Measurements from ENCODE around the gene HAL. TPM values are rescaled to one million over a fixed set of nuclear protein-coding genes. Genes with fewer than 3 reads are reported as not detected.

Gene HAL
- total and polyA plus RNA-seq, 2 of the 13 experiments (the other 11 are each of a cell fraction or from before 2014, with no cell fraction given), result 0.89 to 37.8 TPM

- TF ChIP-seq ZNF720 (CRISPR knock-in tag; IDR thresholded peaks at IDR 0.05) (no peak), KLF16 (CRISPR knock-in tag; IDR thresholded peaks at IDR 0.05) (peak in 1 of 2 experiments; percentile 29; a peak in 1 of 4 replicates), MED1 (CRISPR knock-in tag; IDR thresholded peaks at IDR 0.05) (peak; percentile 87), HCFC1 (IDR thresholded peaks at IDR 0.05; ENCODE audit: low read depth, low read length) (no peak), FOXP1 (IDR thresholded peaks at IDR 0.05) (peak; percentile 44; the same call in 1 of the 2 replicates), FOXP1 (CRISPR knock-in tag; IDR thresholded peaks at IDR 0.05) (no peak; the same call in 1 of the 2 replicates), THRA (CRISPR knock-in tag; IDR thresholded peaks at IDR 0.05; ENCODE audit: borderline replicate concordance) (0 out of 2 replicates have a peak, but pooled peaks have one; percentile 11), FOXP4 (CRISPR knock-in tag; IDR thresholded peaks at IDR 0.05) (peak; percentile 75), MYC (CRISPR knock-in tag; IDR thresholded peaks at IDR 0.05; ENCODE audit: borderline replicate concordance) (peak; percentile 53; the same call in 1 of the 2 replicates), THAP9 (CRISPR knock-in tag; IDR thresholded peaks at IDR 0.05; ENCODE audit: borderline replicate concordance) (no peak), GABPB1 (CRISPR knock-in tag; IDR thresholded peaks at IDR 0.05) (0 out of 2 replicates have a peak, but pooled peaks have one; percentile 21), ATF2 (CRISPR knock-in tag; IDR thresholded peaks at IDR 0.05) (peak; percentile 44; the same call in 1 of the 2 replicates), RARA (CRISPR knock-in tag; IDR thresholded peaks at IDR 0.05) (peak; percentile 88), ZNF556 (CRISPR knock-in tag; IDR thresholded peaks at IDR 0.05; ENCODE audit: borderline replicate concordance) (0 out of 2 replicates have a peak, but pooled peaks have one; percentile 62), BRD4 (CRISPR knock-in tag; IDR thresholded peaks at IDR 0.05) (0 out of 2 replicates have a peak, but pooled peaks have one; percentile 32), ZFY (CRISPR knock-in tag; IDR thresholded peaks at IDR 0.05) (peak; percentile 72), ZNF609 (CRISPR knock-in tag; IDR thresholded peaks at IDR 0.05; ENCODE audit: borderline replicate concordance) (0 out of 2 replicates have a peak, but pooled peaks have one; percentile 63)
Observed at GRCh38 chr12:95966287-95966870, 29.8 kb downstream of the HAL start (continued).
